ENCODE measurements around the gene TBX18. TPM values are rescaled to one million over a fixed set of nuclear protein-coding genes. Genes with fewer than 3 reads are reported as not detected.

Gene TBX18
- total and polyA plus RNA-seq, 2 donors (not counting 1 experiment from before 2014, with no cell fraction given), result 0.33 to 2.2 TPM

- Histone ChIP-seq H4K20me1 (ENCODE audit: control insufficient read depth, extremely low read depth, insufficient read depth, low read length) (no peaks in the 10 kb centered on the region), H3K79me2 (ENCODE audit: control insufficient read depth, insufficient read depth, low read length) (no peaks in the 10 kb centered on the region), H3K4me1 (ENCODE audit: control insufficient read depth, extremely low read depth, insufficient read depth, low read length) (no peaks in the 10 kb centered on the region), H3K4me3 (replicated peaks in 1 of 4; ENCODE audit: control extremely low read depth in 1 of 4, insufficient read depth in 1 of 4, low read depth in 3 of 4, low read length in 4 of 4) (no peak overlapping the region), H3K27ac (ENCODE audit: insufficient read depth, low read length) (no peak overlapping the region), H3K4me2 (ENCODE audit: extremely low read depth, insufficient read depth, low read length) (no peak overlapping the region), H3K27me3 (ENCODE audit: control insufficient read depth, insufficient read depth, low read length) (no peaks in the 10 kb centered on the region), H3K36me3 (ENCODE audit: control insufficient read depth, insufficient read depth, low read length) (no peaks in the 10 kb centered on the region), H3K9ac (ENCODE audit: insufficient read depth, low read length) (no peak overlapping the region), H3K9me3 (ENCODE audit: control insufficient read depth, insufficient read depth, low read depth, low read length) (no peaks in the 10 kb centered on the region), H2AFZ (ENCODE audit: low read length) (no peak overlapping the region)
- DNase-seq (ENCODE audit: low read depth in 2 of 2), result no peak
- TF ChIP-seq CTCF (conservative IDR thresholded peaks at IDR 0.05 in 1 of 2, IDR thresholded peaks at IDR 0.05 in 1 of 2; ENCODE audit: low read depth in 1 of 2, low read length in 2 of 2), result no peak
- no peak for TF ChIP-seq EZH2 (IDR thresholded peaks at IDR 0.05; ENCODE audit: low read length, missing control alignments)
Measured at GRCh38 chr6:84753173-84753572, 11.2 kb downstream of the TBX18 start.

GRCh38 chr6:84752118-84752850 is 12.1 kb downstream of the TBX18 start:
- H3K4me1 ChIP-seq (ENCODE audit: control insufficient read depth, extremely low read depth, insufficient read depth, low read length), result no peaks in the 10 kb centered on the region
- no peaks in the 10 kb centered on the region for H4K20me1 ChIP-seq (ENCODE audit: control insufficient read depth, extremely low read depth, insufficient read depth, low read length)
- H2AFZ ChIP-seq (ENCODE audit: low read length), result no peak overlapping the region
- no peak overlapping the region for H3K9ac ChIP-seq (ENCODE audit: insufficient read depth, low read length)
- no peak overlapping the region for H3K4me2 ChIP-seq (ENCODE audit: extremely low read depth, insufficient read depth, low read length)
- H3K79me2 ChIP-seq (ENCODE audit: control insufficient read depth, insufficient read depth, low read length), result no peaks in the 10 kb centered on the region
- H3K27ac ChIP-seq (ENCODE audit: insufficient read depth, low read length), result no peak overlapping the region
- no peak overlapping the region for H3K4me3 ChIP-seq (replicated peaks in 1 of 4; ENCODE audit: control extremely low read depth in 1 of 4, insufficient read depth in 1 of 4, low read depth in 3 of 4, low read length in 4 of 4)
- DNase-seq (ENCODE audit: low read depth in 2 of 2), result no peak
- H3K27me3 ChIP-seq (ENCODE audit: control insufficient read depth, insufficient read depth, low read length), result no peaks in the 10 kb centered on the region
- H3K36me3 ChIP-seq (ENCODE audit: control insufficient read depth, insufficient read depth, low read length), result no peaks in the 10 kb centered on the region
- H3K9me3 ChIP-seq (ENCODE audit: control insufficient read depth, insufficient read depth, low read depth, low read length), result no peaks in the 10 kb centered on the region
- TF ChIP-seq CTCF (conservative IDR thresholded peaks at IDR 0.05 in 1 of 2, IDR thresholded peaks at IDR 0.05 in 1 of 2; ENCODE audit: low read depth in 1 of 2, low read length in 2 of 2), result no peak
- no peak for TF ChIP-seq EZH2 (IDR thresholded peaks at IDR 0.05; ENCODE audit: low read length, missing control alignments)

GRCh38 chr6:84749181-84749580 is 15.2 kb downstream of the TBX18 start:
- Histone ChIP-seq H3K27ac (ENCODE audit: insufficient read depth, low read length) (no peak overlapping the region), H3K36me3 (ENCODE audit: control insufficient read depth, insufficient read depth, low read length) (no peaks in the 10 kb centered on the region), H3K27me3 (ENCODE audit: control insufficient read depth, insufficient read depth, low read length) (no peaks in the 10 kb centered on the region), H2AFZ (ENCODE audit: low read length) (no peak overlapping the region), H3K4me2 (ENCODE audit: extremely low read depth, insufficient read depth, low read length) (no peak overlapping the region), H3K9me3 (ENCODE audit: control insufficient read depth, insufficient read depth, low read depth, low read length) (no peaks in the 10 kb centered on the region), H3K4me3 (replicated peaks in 1 of 4; ENCODE audit: control extremely low read depth in 1 of 4, insufficient read depth in 1 of 4, low read depth in 3 of 4, low read length in 4 of 4) (no peak overlapping the region), H3K9ac (ENCODE audit: insufficient read depth, low read length) (no peak overlapping the region), H4K20me1 (ENCODE audit: control insufficient read depth, extremely low read depth, insufficient read depth, low read length) (no peaks in the 10 kb centered on the region), H3K79me2 (ENCODE audit: control insufficient read depth, insufficient read depth, low read length) (no peaks in the 10 kb centered on the region), H3K4me1 (ENCODE audit: control insufficient read depth, extremely low read depth, insufficient read depth, low read length) (no peaks in the 10 kb centered on the region)
- no peak for DNase-seq (ENCODE audit: low read depth in 2 of 2)
- TF ChIP-seq EZH2 (IDR thresholded peaks at IDR 0.05; ENCODE audit: low read length, missing control alignments) (no peak), CTCF (conservative IDR thresholded peaks at IDR 0.05 in 1 of 2, IDR thresholded peaks at IDR 0.05 in 1 of 2; ENCODE audit: low read depth in 1 of 2, low read length in 2 of 2) (no peak)

All from fibroblast of lung (primary cell).